Activated B cell treated with CpG ODN at 0.5 μM for 24 hours (primary cell): ENCODE measurements around the gene ORM1. TPM values are rescaled to one million over a fixed set of nuclear protein-coding genes. Genes with fewer than 3 reads are reported as not detected.

Source experiments
- ATAC-seq: fragments of 200-7000 bp; cut with Tn5 transposase; one replicate; pipeline ENCODE4 v1.10.0; 2021; ENCODE audit warnings: low read depth, mild to moderate bottlenecking, moderate library complexity
- CTCF ChIA-PET: fragments of 350-600 bp; sonication (Branson Sonifier 250); formaldehyde crosslinking; loops from one replicate; lab custom pipeline; 2021; ENCODE audit warnings: antibody characterized with exemption; lab: Charles Lee
- POLR2A ChIA-PET: fragments of 350-600 bp; sonication (Branson Sonifier 250); formaldehyde crosslinking; loops from one replicate; lab custom pipeline; 2021; ENCODE audit warnings: antibody characterized with exemption; lab: Charles Lee
- DNase-seq: peaks from one replicate; pipeline ENCODE4 v3.0.0; 2022
- H3K27ac Mint-ChIP-seq: one replicate; pipeline ENCODE4 v1.8.0; 2020; ENCODE audit warnings: mixed read lengths
- H3K27me3 Mint-ChIP-seq: one replicate; pipeline ENCODE4 v1.8.0; 2021; ENCODE audit warnings: mixed read lengths
- H3K36me3 Mint-ChIP-seq: one replicate; pipeline ENCODE4 v1.8.0; 2021; ENCODE audit warnings: low read depth, mixed read lengths
- H3K4me1 Mint-ChIP-seq: one replicate; pipeline ENCODE4 v1.8.0; 2021; ENCODE audit warnings: mixed read lengths
- H3K4me3 Mint-ChIP-seq: one replicate; pipeline ENCODE4 v1.8.0; 2020; ENCODE audit warnings: mild to moderate bottlenecking, mixed read lengths
- H3K9me3 Mint-ChIP-seq: one replicate; pipeline ENCODE4 v1.8.0; 2020; ENCODE audit warnings: mixed read lengths
- CTCF ChIP-seq: fragments of 200-600 bp; IDR thresholded peaks from one replicate; pipeline ENCODE4 v1.8.0; 2022; ENCODE audit warnings: antibody characterized with exemption, mild to moderate bottlenecking
- intact Hi-C: fragments of 100-400 bp; cut with micrococcal nuclease; formaldehyde crosslinking; loops from one replicate; pipeline ENCODE4 v1.15.1; 2024
- total RNA-seq: library from RNA; stranded (reverse); gene quantifications from 2 replicates; pipeline ENCODE4 v1.2.3, GENCODE V29; 2022

ORM1 gene
- total RNA-seq, 1 donor from 2014 or later = not detected

GRCh38 chr9:114299286-114300152 is 23.4 kb upstream of the ORM1 start:
- TF ChIP-seq CTCF = no peak
- H3K4me3 Mint-ChIP-seq = no peak overlapping the region
- no peaks in the 10 kb centered on the region for H3K4me1 Mint-ChIP-seq
- DNase-seq (no peak), ATAC-seq (no peak)
- H3K9me3 Mint-ChIP-seq = peaks cover 12% of the 10 kb centered on the region
- ChIA-PET POLR2A (no interaction called here), CTCF (interaction anchor here (1.3 kb wide), 1 partner anchor 217 kb away, joined by 3 read pairs; no protein-coding TSS in a partner anchor)
- peaks cover 4% of the 10 kb centered on the region for H3K36me3 Mint-ChIP-seq
- H3K27me3 Mint-ChIP-seq = no peaks in the 10 kb centered on the region
- H3K27ac Mint-ChIP-seq = no peak overlapping the region
- intact Hi-C loops = no loop called here

DNA sequence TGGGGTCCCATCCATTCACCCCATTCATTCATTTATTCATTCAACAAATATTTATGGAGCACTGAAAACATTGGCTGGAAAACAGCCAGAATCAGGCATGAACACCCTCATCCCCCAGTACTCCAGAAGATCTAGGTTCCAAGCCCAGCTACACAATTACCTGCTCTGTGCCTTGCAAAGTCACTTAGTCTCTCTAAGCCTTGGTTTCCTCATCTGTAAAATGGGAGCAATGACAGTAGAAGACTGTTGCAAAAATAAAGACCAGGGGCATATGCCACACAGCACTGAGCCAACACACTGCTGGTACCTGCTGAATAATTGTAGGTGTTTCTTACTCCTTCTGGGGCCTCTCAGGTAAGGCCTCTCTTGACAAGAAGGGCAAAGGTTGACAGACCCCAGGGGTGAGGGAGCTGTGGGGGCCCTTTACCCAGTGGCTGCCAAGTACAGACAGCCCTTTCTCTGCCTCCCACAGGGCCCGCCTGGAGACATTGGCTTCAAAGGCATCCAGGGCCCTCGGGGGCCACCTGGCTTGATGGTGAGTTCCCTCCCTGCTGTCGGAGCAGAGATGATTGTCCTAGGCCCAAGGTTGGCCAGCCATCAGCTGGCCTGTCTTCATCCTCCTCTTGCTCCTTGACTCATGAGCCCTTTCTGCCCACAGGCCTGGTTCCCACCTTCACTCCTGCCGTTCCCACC is 22.6 kb upstream of the ORM1 start:
- POLR2A ChIA-PET = no interaction called here
- H3K27ac Mint-ChIP-seq = no peak overlapping the region
- TF ChIP-seq CTCF = no peak
- no peaks in the 10 kb centered on the region for H3K4me1 Mint-ChIP-seq
- CTCF ChIA-PET = no interaction called here
- H3K9me3 Mint-ChIP-seq = peaks cover 6% of the 10 kb centered on the region
- no peak for DNase-seq
- no peak for ATAC-seq
- H3K36me3 Mint-ChIP-seq = peaks cover 3% of the 10 kb centered on the region
- H3K27me3 Mint-ChIP-seq = no peaks in the 10 kb centered on the region
- intact Hi-C loops = no loop called here
- H3K4me3 Mint-ChIP-seq = no peak overlapping the region

GRCh38 chr9:114300846-114301797 is 21.8 kb upstream of the ORM1 start:
- H3K4me1 Mint-ChIP-seq = peaks cover 6% of the 10 kb centered on the region
- intact Hi-C loops = no loop called here
- ChIA-PET CTCF (no interaction called here), POLR2A (no interaction called here)
- H3K27me3 Mint-ChIP-seq = no peaks in the 10 kb centered on the region
- TF ChIP-seq CTCF = no peak
- H3K27ac Mint-ChIP-seq = no peak overlapping the region
- no peak overlapping the region for H3K4me3 Mint-ChIP-seq
- DNase-seq = no peak
- no peaks in the 10 kb centered on the region for H3K36me3 Mint-ChIP-seq
- ATAC-seq = no peak
- H3K9me3 Mint-ChIP-seq = peaks cover 2% of the 10 kb centered on the region

DNA sequence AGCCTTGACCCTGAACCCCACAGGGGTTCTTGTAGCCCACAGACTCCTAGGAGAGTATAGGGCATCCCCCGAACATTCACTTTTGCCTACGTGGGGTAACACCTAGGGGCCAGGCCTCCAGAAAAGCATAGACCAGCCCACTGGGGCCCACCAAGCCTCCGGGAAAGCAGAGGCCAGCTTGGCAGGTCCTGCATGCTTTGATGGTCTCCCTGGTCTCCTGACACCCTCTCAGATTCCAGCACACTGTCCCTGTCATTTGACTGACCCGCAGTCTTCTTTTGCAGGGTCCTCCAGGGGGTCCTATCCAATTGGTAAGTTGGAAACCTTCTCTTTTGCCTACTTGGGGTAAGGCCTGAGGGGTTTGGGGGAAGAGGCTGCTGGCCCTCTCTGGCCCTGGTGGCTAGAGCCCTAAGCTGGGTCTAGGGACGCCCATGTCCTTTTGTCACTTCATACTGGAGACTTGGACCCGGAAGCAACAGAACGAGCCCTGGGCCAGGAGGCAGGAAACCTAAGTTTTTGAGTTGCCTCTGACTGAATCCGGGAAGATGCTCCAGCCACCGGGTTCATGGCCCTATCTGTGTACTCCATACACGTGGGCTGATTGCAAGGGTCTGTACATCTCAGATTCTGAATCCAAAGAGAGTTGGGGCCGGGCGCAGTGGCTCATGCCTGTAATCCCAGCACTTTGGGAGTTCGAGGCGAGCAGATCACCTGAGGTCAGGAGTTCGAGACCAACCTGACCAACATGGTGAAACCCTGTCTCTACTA is 20.9 kb upstream of the ORM1 start:
- no peaks in the 10 kb centered on the region for H3K27me3 Mint-ChIP-seq
- DNase-seq (no peak), ATAC-seq (no peak)
- intact Hi-C loops = no loop called here
- ChIA-PET CTCF (no interaction called here), POLR2A (no interaction called here)
- TF ChIP-seq CTCF = no peak
- H3K36me3 Mint-ChIP-seq = no peaks in the 10 kb centered on the region
- no peak overlapping the region for H3K27ac Mint-ChIP-seq
- no peaks in the 10 kb centered on the region for H3K9me3 Mint-ChIP-seq
- peaks cover 6% of the 10 kb centered on the region for H3K4me1 Mint-ChIP-seq
- H3K4me3 Mint-ChIP-seq = no peak overlapping the region
